Liver (tissue), 9 donors: ENCODE measurements around the gene CDK1. TPM values are rescaled to one million over a fixed set of nuclear protein-coding genes. Genes with fewer than 3 reads are reported as not detected.

Experiments
- DNase-seq: peaks from one replicate; pipeline ENCODE4 v3.0.0-alpha.2; 2017; ENCODE audit warnings: low spot score
- H3K27ac ChIP-seq, 2 donors: one replicate each; pipeline ENCODE4 v1.7.0; 2013; ENCODE audit warnings: inconsistent platforms in 2 of 2, low read length in 2 of 2, control low read depth in 1 of 2, low read depth in 1 of 2, mild to moderate bottlenecking in 1 of 2
- H3K27me3 ChIP-seq, 4 donors: one replicate each; pipeline versions ENCODE4 v1.6.1 to v1.7.0; 2013; ENCODE audit warnings: low read length in 3 of 4, inconsistent platforms in 1 of 4, mild to moderate bottlenecking in 1 of 4, moderate library complexity in 1 of 4; ENCODE audit not compliant: control insufficient read depth in 4 of 4, insufficient read depth in 4 of 4
- H3K36me3 ChIP-seq, 4 donors: one replicate each; pipeline versions ENCODE4 v1.6.1 to v1.7.0; 2013; ENCODE audit warnings: low read length in 3 of 4, mild to moderate bottlenecking in 3 of 4, low read depth in 1 of 4, moderate library complexity in 1 of 4; ENCODE audit not compliant: control insufficient read depth in 4 of 4, insufficient read depth in 3 of 4
- H3K4me1 ChIP-seq, 4 donors: one replicate each; pipeline versions ENCODE4 v1.6.1 to v1.7.0; 2013; ENCODE audit warnings: low read length in 3 of 4, mild to moderate bottlenecking in 3 of 4, moderate library complexity in 1 of 4; ENCODE audit not compliant: control insufficient read depth in 4 of 4, insufficient read depth in 4 of 4
- H3K4me3 ChIP-seq, 3 donors: one replicate each; pipeline versions ENCODE4 v1.6.1 to v1.7.0; 2013; ENCODE audit warnings: low read length in 3 of 3, control low read depth in 1 of 3, low read depth in 1 of 3, mild to moderate bottlenecking in 1 of 3
- H3K9ac ChIP-seq, 2 donors: one replicate each; pipeline ENCODE4 v1.7.0; 2013; ENCODE audit warnings: low read length in 2 of 2, mild to moderate bottlenecking in 2 of 2, moderate library complexity in 2 of 2, control low read depth in 1 of 2, low read depth in 1 of 2
- H3K9me3 ChIP-seq, 4 donors: one replicate each; pipeline versions ENCODE4 v1.6.1 to v1.7.0; 2013; ENCODE audit warnings: low read length in 3 of 4; ENCODE audit not compliant: control insufficient read depth in 4 of 4
- EGR1 ChIP-seq, 2 donors: IDR thresholded peaks; 2 replicates each; pipeline ENCODE4 v1.6.1; 2016 to 2018; ENCODE audit warnings: antibody characterized with exemption in 2 of 2, low read depth in 2 of 2
- FOXA1 ChIP-seq: IDR thresholded peaks from 2 replicates; pipeline ENCODE4 v1.6.1; 2016; ENCODE audit warnings: antibody characterized with exemption
- FOXA2 ChIP-seq: IDR thresholded peaks from 2 replicates; pipeline ENCODE4 v1.6.1; 2016; ENCODE audit warnings: antibody characterized with exemption
- HNF4A ChIP-seq, 2 donors: conservative IDR thresholded peaks; 2 replicates each; pipeline ENCODE4 v1.6.1; 2016; ENCODE audit warnings: antibody characterized with exemption in 2 of 2, mild to moderate bottlenecking in 2 of 2
- HNF4G ChIP-seq: IDR thresholded peaks from 2 replicates; pipeline ENCODE4 v1.6.1; 2016; ENCODE audit warnings: antibody characterized with exemption
- JUND ChIP-seq, 2 donors: IDR thresholded peaks; 2 replicates each; pipeline ENCODE4 v1.6.1; 2016; ENCODE audit warnings: antibody characterized with exemption in 2 of 2
- NR2F2 ChIP-seq: IDR thresholded peaks from 2 replicates; pipeline ENCODE4 v1.6.1; 2016; ENCODE audit warnings: antibody characterized with exemption
- RAD21 ChIP-seq, 2 donors: IDR thresholded peaks; 2 replicates each; pipeline ENCODE4 v1.6.1; 2016; ENCODE audit warnings: antibody characterized with exemption in 2 of 2, mild to moderate bottlenecking in 2 of 2
- REST ChIP-seq: IDR thresholded peaks from 2 replicates; pipeline ENCODE4 v1.6.1; 2016; ENCODE audit warnings: antibody characterized with exemption, mild to moderate bottlenecking
- SP1 ChIP-seq: IDR thresholded peaks from 2 replicates; pipeline ENCODE4 v1.6.1; 2018; ENCODE audit warnings: antibody characterized with exemption, mild to moderate bottlenecking
- YY1 ChIP-seq: IDR thresholded peaks from 2 replicates; pipeline ENCODE4 v1.6.1; 2016; ENCODE audit warnings: antibody characterized with exemption, mild to moderate bottlenecking
- ZBTB33 ChIP-seq: IDR thresholded peaks from 2 replicates; pipeline ENCODE4 v1.6.1; 2016; ENCODE audit warnings: antibody characterized with exemption
- WGBS: extraction: QIAGEN DNeasy Blood & Tissue Kit; methylation state at CpG from one replicate; pipeline ENCODE4 v1.1.7; 2013; 5-methylcytosine and 5-hydroxymethylcytosine counted together
- polyA plus RNA-seq, 2 donors: library from polyadenylated mRNA; stranded (reverse) in 1 of 2; unstranded in 1 of 2; fragments of 200-250 nt in 1 of 2; fragments of >200 nt in 1 of 2; fragmentation: Nextera tagmentation in 1 of 2; extraction: Ambion mirVana in 1 of 2; gene quantifications; one replicate each; pipeline versions ENCODE4 v1.2.1 to v1.2.3, GENCODE V29; 2013 to 2015
- total RNA-seq, 2 donors: library from RNA; depleted of rRNA; stranded (reverse); fragments of >200 nt; gene quantifications; one replicate each; pipeline ENCODE4 v1.2.3, GENCODE V29; 2014
- TF ChIP-seq, protein P1 (sequence below): IDR thresholded peaks from 2 replicates; pipeline ENCODE4 v1.6.1; 2016; ENCODE audit warnings: antibody characterized with exemption
- TF ChIP-seq, protein P2 (sequence below): IDR thresholded peaks from 2 replicates; pipeline ENCODE4 v1.6.1; 2016; ENCODE audit warnings: antibody characterized with exemption
- donor health status: healthy.
- donor health status: healthy.
- donor health status: healthy.
- donor health status: healthy.
- donor health status: healthy.

Gene CDK1
- total and polyA plus RNA-seq, 4 donors = 0.08 to 73.5 (median 2.6) TPM

DNA sequence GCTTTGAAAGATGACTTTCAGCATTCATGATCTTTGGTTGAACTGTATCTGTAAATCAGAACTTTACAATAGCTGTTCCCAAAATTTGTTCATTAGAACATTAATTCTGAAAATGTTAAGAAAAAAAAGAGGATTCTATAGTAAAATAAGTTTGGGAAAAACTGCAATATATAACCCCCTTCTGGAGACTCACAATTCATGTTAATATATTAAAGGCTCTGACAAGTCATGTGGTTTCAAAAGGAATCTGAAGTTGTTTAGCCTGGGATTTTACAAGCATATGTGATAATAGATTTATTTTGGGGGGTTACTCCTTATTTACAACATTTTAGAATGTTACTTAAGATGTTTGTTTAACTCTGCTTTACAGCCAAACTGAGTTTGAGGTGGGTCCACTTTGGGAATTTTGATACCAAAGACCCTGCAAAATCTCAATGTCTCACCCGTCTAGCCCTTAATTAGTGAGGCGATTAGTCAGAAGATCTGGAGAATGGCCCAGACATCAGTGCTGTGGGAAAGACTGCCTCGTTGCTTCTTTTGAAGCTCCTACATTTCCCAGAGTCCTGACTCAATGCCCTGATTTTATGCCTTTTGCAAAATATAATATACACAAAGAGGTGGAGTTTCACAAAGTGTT is 40.0 kb downstream of the CDK1 start:
- 68% methylated on average over 3 of the region's 3 CpGs for WGBS
- no peak for TF ChIP-seq YY1
- TF ChIP-seq RAD21 (IDR thresholded peaks at IDR 0.05) = no peak
- TF ChIP-seq, protein P1, sequence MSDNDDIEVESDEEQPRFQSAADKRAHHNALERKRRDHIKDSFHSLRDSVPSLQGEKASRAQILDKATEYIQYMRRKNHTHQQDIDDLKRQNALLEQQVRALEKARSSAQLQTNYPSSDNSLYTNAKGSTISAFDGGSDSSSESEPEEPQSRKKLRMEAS = no peak
- TF ChIP-seq FOXA2 = no peak
- TF ChIP-seq, protein P2, sequence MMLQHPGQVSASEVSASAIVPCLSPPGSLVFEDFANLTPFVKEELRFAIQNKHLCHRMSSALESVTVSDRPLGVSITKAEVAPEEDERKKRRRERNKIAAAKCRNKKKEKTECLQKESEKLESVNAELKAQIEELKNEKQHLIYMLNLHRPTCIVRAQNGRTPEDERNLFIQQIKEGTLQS = no peak
- TF ChIP-seq JUND (IDR thresholded peaks at IDR 0.05) = no peak
- H3K27ac ChIP-seq = no peak overlapping the region

GRCh38 chr10:60819271-60819670 is 41.0 kb downstream of the CDK1 start:
- DNase-seq = no peak
- H3K27ac ChIP-seq = no peak overlapping the region
- H3K27me3 ChIP-seq = no peaks in the 10 kb centered on the region
- no peaks in the 10 kb centered on the region for H3K36me3 ChIP-seq
- no peak for TF ChIP-seq RAD21 (IDR thresholded peaks at IDR 0.05)
- TF ChIP-seq, protein P1 = no peak
- TF ChIP-seq ZBTB33 = no peak
- no peak for TF ChIP-seq NR2F2
- no peak for TF ChIP-seq REST
- TF ChIP-seq FOXA1 = no peak
- no peak for TF ChIP-seq EGR1 (IDR thresholded peaks at IDR 0.05; ENCODE audit: low read depth in 2 of 2)
- TF ChIP-seq SP1 = no peak
- no peak for TF ChIP-seq HNF4A (conservative IDR thresholded peaks at IDR 0.05)
- no peak for TF ChIP-seq HNF4G
- TF ChIP-seq YY1 = no peak
- TF ChIP-seq FOXA2 = no peak
- no peaks in the 10 kb centered on the region for H3K9me3 ChIP-seq
- no peak overlapping the region for H3K9ac ChIP-seq
- H3K4me3 ChIP-seq = no peak overlapping the region
- H3K4me1 ChIP-seq = peaks cover 0 to 5% (median 0%) of the 10 kb centered on the region in 4 donors
- WGBS = 86% methylated on average over 6 of the region's 6 CpGs

More for the DNA sequence above, 40.0 kb downstream of the CDK1 start:
- Histone ChIP-seq H3K4me1 (peaks cover 0 to 5% (median 0%) of the 10 kb centered on the region in 4 donors), H3K27me3 (no peaks in the 10 kb centered on the region), H3K4me3 (no peak overlapping the region), H3K9ac (no peak overlapping the region), H3K9me3 (no peaks in the 10 kb centered on the region), H3K36me3 (no peaks in the 10 kb centered on the region)
- DNase-seq = no peak
